RWPE2 (cell line): ENCODE data around the gene TTLL5.

Experiments
- ATAC-seq: fragments of 200-7000 bp; cut with Tn5 transposase; 3 replicates; pipeline ENCODE4 v1.9.1; 2021; ENCODE audit warnings: low read depth
- DNase-seq: peaks from one replicate; pipeline ENCODE4 v3.0.0-alpha.2; 2020; ENCODE audit warnings: low spot score
- H3K27ac ChIP-seq: fragments of 450-650 bp; 2 replicates; pipeline ENCODE4 v1.5.1; 2017; ENCODE audit warnings: mild to moderate bottlenecking; ENCODE audit not compliant: poor library complexity, severe bottlenecking
- H3K27me3 ChIP-seq: fragments of 250-450 bp; sonication (Bioruptor Pico); 2 replicates; pipeline ENCODE4 v1.5.1; 2021; ENCODE audit warnings: mild to moderate bottlenecking, moderate library complexity; ENCODE audit not compliant: insufficient read depth, poor library complexity, severe bottlenecking
- H3K36me3 ChIP-seq: fragments of 250-450 bp; sonication (Bioruptor Pico); 2 replicates; pipeline ENCODE4 v1.5.1; 2020; ENCODE audit warnings: low read depth, mild to moderate bottlenecking, moderate library complexity
- H3K4me1 ChIP-seq: fragments of 250-450 bp; sonication (Bioruptor Pico); 2 replicates; pipeline ENCODE4 v1.5.1; 2021; ENCODE audit warnings: mild to moderate bottlenecking, moderate library complexity; ENCODE audit not compliant: insufficient read depth, poor library complexity, severe bottlenecking
- H3K4me3 ChIP-seq: fragments of 250-450 bp; sonication (Bioruptor Pico); 2 replicates; pipeline ENCODE4 v1.5.1; 2021; ENCODE audit warnings: mild to moderate bottlenecking, moderate library complexity; ENCODE audit not compliant: severe bottlenecking
- H3K9me3 ChIP-seq: fragments of 250-450 bp; sonication (Bioruptor Pico); 2 replicates; pipeline ENCODE4 v1.5.1; 2021; ENCODE audit warnings: mild to moderate bottlenecking, moderate library complexity; ENCODE audit not compliant: severe bottlenecking
- TF ChIP-seq, protein P1 (sequence below): fragments of 450-650 bp; IDR thresholded peaks from one replicate; pipeline ENCODE4 v1.5.1; 2017; ENCODE audit warnings: mild to moderate bottlenecking, moderate library complexity; ENCODE audit not compliant: poor library complexity, severe bottlenecking

Gene TTLL5

DNA sequence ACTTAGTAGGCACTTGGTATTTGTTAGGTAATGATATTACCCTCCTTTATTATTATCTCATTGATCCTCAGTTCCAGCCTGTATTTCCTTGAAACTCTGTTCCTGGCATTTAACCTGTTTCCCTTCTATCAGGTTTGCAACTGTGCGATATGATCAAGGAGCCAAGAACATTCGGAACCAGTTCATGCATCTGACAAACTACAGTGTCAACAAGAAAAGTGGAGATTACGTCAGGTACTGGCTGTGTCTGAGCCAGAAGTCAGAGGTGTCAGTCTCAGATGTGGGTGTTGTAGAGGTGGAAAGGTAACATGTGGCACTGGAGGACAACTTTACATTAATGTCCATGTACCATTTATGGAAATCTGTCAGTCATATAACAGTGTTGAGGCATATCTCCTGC is 56.7 kb downstream of the TTLL5 start:
- ATAC-seq (no peak), DNase-seq (no peak)
- peaks cover 47% of the 10 kb centered on the region for H3K36me3 ChIP-seq
- H3K4me3 ChIP-seq, result no peak overlapping the region
- H3K4me1 ChIP-seq, result peaks cover under 1% of the 10 kb centered on the region
- TF ChIP-seq, protein P1, sequence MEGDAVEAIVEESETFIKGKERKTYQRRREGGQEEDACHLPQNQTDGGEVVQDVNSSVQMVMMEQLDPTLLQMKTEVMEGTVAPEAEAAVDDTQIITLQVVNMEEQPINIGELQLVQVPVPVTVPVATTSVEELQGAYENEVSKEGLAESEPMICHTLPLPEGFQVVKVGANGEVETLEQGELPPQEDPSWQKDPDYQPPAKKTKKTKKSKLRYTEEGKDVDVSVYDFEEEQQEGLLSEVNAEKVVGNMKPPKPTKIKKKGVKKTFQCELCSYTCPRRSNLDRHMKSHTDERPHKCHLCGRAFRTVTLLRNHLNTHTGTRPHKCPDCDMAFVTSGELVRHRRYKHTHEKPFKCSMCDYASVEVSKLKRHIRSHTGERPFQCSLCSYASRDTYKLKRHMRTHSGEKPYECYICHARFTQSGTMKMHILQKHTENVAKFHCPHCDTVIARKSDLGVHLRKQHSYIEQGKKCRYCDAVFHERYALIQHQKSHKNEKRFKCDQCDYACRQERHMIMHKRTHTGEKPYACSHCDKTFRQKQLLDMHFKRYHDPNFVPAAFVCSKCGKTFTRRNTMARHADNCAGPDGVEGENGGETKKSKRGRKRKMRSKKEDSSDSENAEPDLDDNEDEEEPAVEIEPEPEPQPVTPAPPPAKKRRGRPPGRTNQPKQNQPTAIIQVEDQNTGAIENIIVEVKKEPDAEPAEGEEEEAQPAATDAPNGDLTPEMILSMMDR, result no peak
- no peaks in the 10 kb centered on the region for H3K9me3 ChIP-seq
- no peaks in the 10 kb centered on the region for H3K27me3 ChIP-seq
- H3K27ac ChIP-seq, result no peak overlapping the region

DNA sequence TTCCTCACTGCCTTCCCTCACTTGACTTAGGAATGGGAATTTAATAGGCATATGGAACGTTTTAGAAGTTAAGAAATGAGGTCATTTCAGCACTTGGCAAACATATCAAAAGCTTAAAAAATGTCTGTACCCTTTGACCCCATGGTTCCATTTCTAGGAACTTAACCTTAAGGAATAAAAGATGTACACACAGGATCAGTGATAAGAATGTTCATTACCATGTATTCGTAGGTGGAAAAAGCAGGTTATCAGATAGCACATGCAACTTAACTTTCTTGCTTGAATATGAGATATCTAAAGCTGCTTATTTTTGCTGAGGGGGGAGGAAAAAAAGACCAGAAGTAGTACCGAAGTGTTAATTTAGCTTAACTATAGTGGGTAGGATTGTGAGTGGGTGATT is 57.2 kb downstream of the TTLL5 start:
- DNase-seq (no peak), ATAC-seq (no peak)
- TF ChIP-seq, protein P1, result no peak
- Histone ChIP-seq H3K27me3 (no peaks in the 10 kb centered on the region), H3K36me3 (peaks cover 47% of the 10 kb centered on the region), H3K27ac (no peak overlapping the region), H3K9me3 (no peaks in the 10 kb centered on the region), H3K4me1 (no peaks in the 10 kb centered on the region), H3K4me3 (no peak overlapping the region)

- DNase-seq (no peak), ATAC-seq (no peak)
- H3K27me3 ChIP-seq, result no peaks in the 10 kb centered on the region
- TF ChIP-seq, protein P1, result no peak
- no peaks in the 10 kb centered on the region for H3K9me3 ChIP-seq
- H3K4me1 ChIP-seq, result no peaks in the 10 kb centered on the region
- H3K36me3 ChIP-seq, result peaks cover 58% of the 10 kb centered on the region
- no peak overlapping the region for H3K27ac ChIP-seq
- no peak overlapping the region for H3K4me3 ChIP-seq
These were observed 59.1 kb downstream of the TTLL5 start for GRCh38 chr14:75720116-75720515.

- TF ChIP-seq, protein P1, result no peak
- H3K27me3 ChIP-seq, result no peaks in the 10 kb centered on the region
- no peaks in the 10 kb centered on the region for H3K4me1 ChIP-seq
- ATAC-seq, result no peak
- no peaks in the 10 kb centered on the region for H3K9me3 ChIP-seq
- no peak for DNase-seq
- H3K27ac ChIP-seq, result no peak overlapping the region
- no peak overlapping the region for H3K4me3 ChIP-seq
- peaks cover 65% of the 10 kb centered on the region for H3K36me3 ChIP-seq
These were observed 59.9 kb downstream of the TTLL5 start for GRCh38 chr14:75720842-75721498.

DNA sequence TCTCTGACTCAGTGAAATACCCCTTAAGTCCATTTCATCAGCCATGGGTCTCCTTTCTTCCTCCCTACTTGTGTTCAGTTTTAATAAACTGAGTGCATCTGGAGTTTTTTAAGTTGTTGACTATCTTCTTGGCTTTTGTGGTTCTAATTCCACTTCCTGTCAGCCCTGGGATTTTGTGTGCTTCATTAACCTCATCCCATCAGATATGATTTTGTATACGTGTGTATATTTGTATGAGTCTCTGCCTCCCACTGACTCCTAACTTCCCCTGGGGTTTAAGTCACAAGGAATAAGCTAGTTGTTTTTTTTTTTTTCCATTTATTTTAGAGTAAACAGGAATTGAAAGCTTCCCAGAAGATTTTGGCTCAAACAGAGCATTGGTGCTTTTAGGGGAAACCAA is 62.7 kb downstream of the TTLL5 start:
- Histone ChIP-seq H3K27me3 (no peaks in the 10 kb centered on the region), H3K9me3 (no peaks in the 10 kb centered on the region), H3K4me1 (no peaks in the 10 kb centered on the region), H3K36me3 (peaks cover 69% of the 10 kb centered on the region), H3K27ac (no peak overlapping the region), H3K4me3 (no peak overlapping the region)
- DNase-seq (no peak), ATAC-seq (no peak)
- TF ChIP-seq, protein P1, result no peak
